Uterus (tissue), 4 donors: Measurements from ENCODE around the gene SLC9C1. TPM values are rescaled to one million over a fixed set of nuclear protein-coding genes. Genes with fewer than 3 reads are reported as not detected.
A peak's percentile ranks its signal among the peaks of the same experiment; 100 is the strongest.

ENCODE experiments used
- DNase-seq, 2 donors: peaks; one replicate each; pipeline ENCODE4 v3.0.0-alpha.2; 2019 to 2020
- H3K27ac ChIP-seq, 2 donors: fragments of 200-600 bp; sonication (generic); 1 replicate in 1 of 2; 2 replicates in 1 of 2; pipeline ENCODE4 v1.5.1; 2016 to 2018
- H3K27me3 ChIP-seq, 2 donors: fragments of 200-600 bp; sonication (generic); one replicate each; pipeline ENCODE4 v1.5.1; 2018 to 2019; ENCODE audit warnings: control low read depth in 1 of 2
- H3K36me3 ChIP-seq, 2 donors: fragments of 200-600 bp; sonication (generic); one replicate each; pipeline ENCODE4 v1.5.1; 2019; ENCODE audit warnings: control low read depth in 1 of 2
- H3K4me1 ChIP-seq, 2 donors: fragments of 200-600 bp; sonication (generic); one replicate each; pipeline ENCODE4 v1.5.1; 2018 to 2019; ENCODE audit warnings: control low read depth in 1 of 2
- H3K4me3 ChIP-seq, 2 donors: fragments of 200-600 bp; sonication (generic); 1 replicate in 1 of 2; 2 replicates in 1 of 2; pipeline ENCODE4 v1.5.1; 2018 to 2019; ENCODE audit warnings: mild to moderate bottlenecking in 1 of 2
- H3K9me3 ChIP-seq, 2 donors: fragments of 200-600 bp; sonication (generic); one replicate each; pipeline ENCODE4 v1.5.1; 2019; ENCODE audit warnings: control low read depth in 1 of 2
- CTCF ChIP-seq, 4 experiments: fragments of 200-600 bp in 2 of 4; fragments of 450-650 bp in 2 of 4; sonication (generic) in 2 of 4; IDR thresholded peaks; one replicate each; pipeline ENCODE4 v1.5.1; 2016 to 2019; ENCODE audit warnings: antibody characterized with exemption in 4 of 4, mild to moderate bottlenecking in 2 of 4, moderate library complexity in 1 of 4
- POLR2A ChIP-seq, 2 donors: fragments of 450-650 bp; IDR thresholded peaks; one replicate each; pipeline ENCODE4 v1.6.1; 2016; ENCODE audit warnings: antibody characterized with exemption in 2 of 2, mild to moderate bottlenecking in 1 of 2, moderate library complexity in 1 of 2
- intact Hi-C: fragments of 100-400 bp; cut with DNase I; formaldehyde crosslinking; loops from one replicate; pipeline ENCODE4 v1.15.1; 2023; ENCODE audit warnings: low total_unique reads
- total RNA-seq, 4 donors: library from RNA; depleted of rRNA in 3 of 4; stranded (reverse); fragments of >200 nt in 3 of 4; gene quantifications; one replicate each; pipeline versions ENCODE4 v1.1.0 to v1.2.4, GENCODE V29; 2014 to 2023
- donor health status: DM: yes; HTN: yes; CAD: no.

The SLC9C1 gene
- total RNA-seq, 4 donors from 2014 or later: 0.49 to 1.7 TPM; not detected in 2

DNA sequence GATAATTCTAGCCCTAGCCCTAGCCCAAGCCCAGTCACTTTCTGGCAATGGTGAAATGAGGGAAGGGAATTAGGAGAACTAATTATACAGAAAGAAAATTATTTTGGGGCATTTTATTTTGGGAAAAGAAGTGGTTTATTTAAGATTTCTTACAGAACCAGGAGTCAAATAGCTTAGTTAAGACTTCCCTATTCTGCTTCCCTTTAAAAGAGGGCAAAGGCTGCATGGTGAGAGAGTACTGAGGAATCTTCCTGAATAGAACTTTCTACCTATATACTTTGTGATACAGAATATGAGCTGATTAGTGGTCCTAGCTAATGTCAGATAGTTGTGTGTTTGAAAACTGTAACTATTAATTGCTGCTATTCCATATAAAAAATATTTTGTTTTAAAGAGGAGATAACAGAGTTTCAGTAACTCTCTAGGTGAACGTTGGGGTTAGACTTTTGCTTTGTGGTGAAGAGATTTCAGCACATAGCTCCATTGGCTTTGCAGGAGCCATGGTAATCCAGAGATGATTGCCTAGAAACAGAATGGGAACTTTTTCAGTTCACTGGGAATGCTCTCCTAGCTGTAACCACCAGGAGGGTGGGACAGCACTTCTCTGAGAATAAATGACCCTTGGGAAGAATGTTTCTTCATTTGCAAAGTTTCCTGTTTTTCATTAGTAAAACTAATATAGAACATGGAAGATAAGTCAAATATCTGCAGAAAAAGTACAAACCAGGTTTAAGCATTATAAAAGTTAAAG lies 155.6 kb downstream of the SLC9C1 start:
- Histone ChIP-seq H3K36me3 (no peaks in the 10 kb centered on the region), H3K27me3 (no peaks in the 10 kb centered on the region), H3K4me1 (no peaks in the 10 kb centered on the region), H3K27ac (no peak overlapping the region), H3K4me3 (no peak overlapping the region), H3K9me3 (no peaks in the 10 kb centered on the region)
- TF ChIP-seq CTCF (IDR thresholded peaks at IDR 0.05): no peak
- intact Hi-C loops: no loop called here
- no peak for DNase-seq

DNA sequence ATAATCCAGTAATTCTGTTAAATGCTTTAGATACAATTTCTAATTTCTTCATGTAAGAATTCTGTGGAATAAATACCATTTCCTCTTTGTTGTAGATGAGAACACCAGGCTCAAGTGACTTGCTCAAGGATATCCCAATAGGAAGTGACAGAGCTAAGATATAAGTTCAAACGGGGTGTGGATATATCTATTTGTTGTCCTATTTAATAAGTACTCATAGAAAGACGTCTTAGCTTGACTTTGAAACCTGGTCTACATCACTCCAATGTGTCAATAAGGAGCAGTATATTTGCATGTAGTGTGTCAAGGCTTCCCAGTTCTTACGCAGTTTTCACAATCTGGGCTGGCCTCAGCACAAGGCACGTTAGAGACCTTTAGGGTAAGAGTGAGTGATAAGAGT lies 156.2 kb downstream of the SLC9C1 start:
- TF ChIP-seq CTCF (IDR thresholded peaks at IDR 0.05) (no peak), POLR2A (IDR thresholded peaks at IDR 0.05) (no peak)
- Histone ChIP-seq H3K36me3 (no peaks in the 10 kb centered on the region), H3K4me3 (no peak overlapping the region), H3K4me1 (no peaks in the 10 kb centered on the region), H3K27ac (no peak overlapping the region), H3K27me3 (no peaks in the 10 kb centered on the region), H3K9me3 (no peaks in the 10 kb centered on the region)
- intact Hi-C loops: no loop called here
- no peak for DNase-seq

GRCh38 chr3:112136959-112137693 lies 156.9 kb downstream of the SLC9C1 start:
- TF ChIP-seq POLR2A (IDR thresholded peaks at IDR 0.05): no peak
- TF ChIP-seq CTCF (IDR thresholded peaks at IDR 0.05): peak in 1 of 4 experiments; percentile 27

DNA sequence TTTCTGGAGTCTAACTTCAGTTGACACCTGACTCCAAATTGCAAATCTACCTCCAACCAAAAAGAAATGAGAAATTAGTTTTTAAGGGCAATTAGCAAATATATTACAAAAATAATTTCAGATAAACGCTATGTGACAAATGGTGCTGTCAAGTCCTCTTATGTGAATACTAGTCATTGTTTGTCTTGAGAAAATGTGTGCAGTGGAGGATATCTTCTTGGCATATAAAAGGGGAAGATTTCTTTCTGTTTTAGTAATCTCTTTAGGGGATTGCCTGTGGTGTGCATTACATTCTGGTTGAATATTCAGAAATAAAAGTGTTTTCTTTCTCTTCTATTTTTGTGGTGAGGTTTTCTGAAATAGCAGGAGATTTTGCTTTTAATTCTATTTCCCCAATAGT lies 158.0 kb downstream of the SLC9C1 start:
- no peak for TF ChIP-seq POLR2A (IDR thresholded peaks at IDR 0.05)
- TF ChIP-seq CTCF (IDR thresholded peaks at IDR 0.05): no peak
- H3K27me3 ChIP-seq: no peaks in the 10 kb centered on the region
- intact Hi-C loops: no loop called here

More at GRCh38 chr3:112136959-112137693, 156.9 kb downstream of the SLC9C1 start:
- Histone ChIP-seq H3K4me3 (no peak overlapping the region), H3K9me3 (no peaks in the 10 kb centered on the region), H3K4me1 (no peaks in the 10 kb centered on the region), H3K27me3 (no peaks in the 10 kb centered on the region), H3K36me3 (no peaks in the 10 kb centered on the region), H3K27ac (no peak overlapping the region)
- intact Hi-C loops: no loop called here
- no peak for DNase-seq

More for the DNA sequence above, 158.0 kb downstream of the SLC9C1 start:
- no peaks in the 10 kb centered on the region for H3K36me3 ChIP-seq
- no peak overlapping the region for H3K27ac ChIP-seq
- H3K4me1 ChIP-seq: no peaks in the 10 kb centered on the region
- DNase-seq: no peak
- no peaks in the 10 kb centered on the region for H3K9me3 ChIP-seq
- H3K4me3 ChIP-seq: no peak overlapping the region
